ENCODE data around the gene SBSN. TPM values are rescaled to one million over a fixed set of nuclear protein-coding genes. Genes with fewer than 3 reads are reported as not detected.

The SBSN gene
- total and polyA plus RNA-seq, 2 experiments from 2014 or later, result 0.19 TPM; not detected in 1

DNA sequence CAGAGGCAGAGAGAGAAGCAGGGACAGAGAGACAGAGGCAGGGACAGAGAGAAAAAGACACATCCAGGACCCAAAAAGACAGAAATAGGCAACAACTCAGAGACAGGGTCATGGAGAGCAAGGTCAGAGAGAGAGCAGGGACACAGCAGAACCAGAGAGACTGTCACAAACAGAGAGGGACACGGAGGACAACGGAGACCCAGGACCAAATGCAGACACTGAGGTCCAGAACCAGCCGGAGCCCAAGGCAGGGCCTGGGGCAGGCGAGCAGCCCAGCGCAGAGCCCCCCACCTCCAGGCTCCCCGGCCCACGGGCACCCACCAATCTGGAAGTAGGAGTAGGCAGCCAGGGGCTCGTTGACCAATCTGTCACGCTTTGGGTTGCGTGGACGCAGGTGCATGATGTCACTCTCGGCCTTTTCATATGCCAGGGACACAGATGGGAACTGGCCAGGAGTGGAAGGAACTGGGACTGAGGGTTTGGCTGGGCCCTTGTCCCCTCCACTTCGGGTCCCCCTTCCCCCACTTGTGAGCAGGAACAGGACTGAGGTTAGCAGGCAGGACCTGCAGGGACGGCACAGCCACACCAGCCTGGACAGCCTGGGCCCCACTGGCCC is 25.4 kb upstream of the SBSN start:
- H3K4me1 ChIP-seq (ENCODE audit: insufficient read depth), result peaks cover 3% of the 10 kb centered on the region

DNA sequence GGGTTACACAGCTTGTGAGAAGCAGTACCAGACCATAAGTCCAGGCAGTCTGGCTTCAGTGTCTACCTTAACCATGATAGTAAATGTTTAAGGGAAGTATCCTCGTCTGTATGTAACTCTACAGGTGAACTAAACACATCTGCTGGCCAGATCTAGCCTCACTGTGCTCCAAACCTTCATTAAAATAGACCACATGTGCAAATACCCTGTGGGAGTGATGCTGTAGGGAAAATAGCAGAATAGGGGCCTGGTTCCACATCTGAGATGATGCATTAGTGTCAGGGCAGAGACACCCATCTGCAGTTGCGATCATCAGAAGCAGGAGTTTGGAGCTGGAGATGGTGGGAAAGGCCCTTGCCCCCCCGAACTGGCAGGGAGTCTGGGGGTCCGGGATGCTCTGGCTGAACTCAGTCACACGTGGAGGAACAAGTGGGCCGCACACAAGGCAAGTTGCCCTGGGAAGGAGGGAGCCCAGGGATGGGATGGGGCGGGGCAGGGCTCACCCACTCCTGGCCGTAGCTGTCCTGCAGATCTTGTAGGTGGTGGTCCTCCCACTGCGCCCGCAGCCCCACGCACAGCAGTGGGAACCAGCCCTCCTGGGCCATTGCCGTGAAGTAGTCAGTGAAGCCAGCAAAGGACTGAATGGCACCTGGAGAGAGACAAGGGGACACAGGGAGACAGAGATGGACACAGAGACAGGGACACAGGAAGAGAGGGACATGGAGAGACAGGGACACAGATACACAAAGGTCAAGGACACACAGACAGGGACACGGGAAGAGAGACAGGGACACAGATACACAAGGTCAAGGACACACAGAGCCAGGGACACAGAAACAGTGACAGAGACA is 24.6 kb upstream of the SBSN start:
- Histone ChIP-seq H3K4me1 (ENCODE audit: insufficient read depth) (peaks cover 1% of the 10 kb centered on the region), H3K79me2 (no peaks in the 10 kb centered on the region), H4K20me1 (ENCODE audit: insufficient read depth, poor library complexity, severe bottlenecking) (no peaks in the 10 kb centered on the region), H3K9me2 (replicated peaks; ENCODE audit: insufficient read depth) (no peaks in the 10 kb centered on the region), H3K4me2 (no peak overlapping the region), H3K36me3 (replicated peaks; ENCODE audit: insufficient read depth, low read depth) (no peaks in the 10 kb centered on the region), H3K27ac (no peak overlapping the region), H3K9me3 (ENCODE audit: low read depth) (no peaks in the 10 kb centered on the region), H2AFZ (no peak overlapping the region), H3K4me3 (no peak overlapping the region), H3K27me3 (no peaks in the 10 kb centered on the region)
- TF ChIP-seq EZH2phosphoT487 (IDR thresholded peaks at IDR 0.05; ENCODE audit: low read depth, severe bottlenecking, unreplicated experiment) (no peak), EZH2 (IDR thresholded peaks at IDR 0.05; ENCODE audit: borderline replicate concordance) (no peak)
- TF ChIP-seq, protein P1, sequence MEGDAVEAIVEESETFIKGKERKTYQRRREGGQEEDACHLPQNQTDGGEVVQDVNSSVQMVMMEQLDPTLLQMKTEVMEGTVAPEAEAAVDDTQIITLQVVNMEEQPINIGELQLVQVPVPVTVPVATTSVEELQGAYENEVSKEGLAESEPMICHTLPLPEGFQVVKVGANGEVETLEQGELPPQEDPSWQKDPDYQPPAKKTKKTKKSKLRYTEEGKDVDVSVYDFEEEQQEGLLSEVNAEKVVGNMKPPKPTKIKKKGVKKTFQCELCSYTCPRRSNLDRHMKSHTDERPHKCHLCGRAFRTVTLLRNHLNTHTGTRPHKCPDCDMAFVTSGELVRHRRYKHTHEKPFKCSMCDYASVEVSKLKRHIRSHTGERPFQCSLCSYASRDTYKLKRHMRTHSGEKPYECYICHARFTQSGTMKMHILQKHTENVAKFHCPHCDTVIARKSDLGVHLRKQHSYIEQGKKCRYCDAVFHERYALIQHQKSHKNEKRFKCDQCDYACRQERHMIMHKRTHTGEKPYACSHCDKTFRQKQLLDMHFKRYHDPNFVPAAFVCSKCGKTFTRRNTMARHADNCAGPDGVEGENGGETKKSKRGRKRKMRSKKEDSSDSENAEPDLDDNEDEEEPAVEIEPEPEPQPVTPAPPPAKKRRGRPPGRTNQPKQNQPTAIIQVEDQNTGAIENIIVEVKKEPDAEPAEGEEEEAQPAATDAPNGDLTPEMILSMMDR (IDR thresholded peaks at IDR 0.05; ENCODE audit: poor library complexity), result no peak
- DNase-seq (ENCODE audit: low spot score), result no peak
- 68% methylated on average over 7 of the region's 13 CpGs for WGBS (ENCODE audit: low lambda C conversion rate, missing lambda C conversion rate)

More for the DNA sequence above, 25.4 kb upstream of the SBSN start:
- no peak overlapping the region for H3K27ac ChIP-seq
- no peak overlapping the region for H2AFZ ChIP-seq
- no peak overlapping the region for H3K4me3 ChIP-seq
- H4K20me1 ChIP-seq (ENCODE audit: insufficient read depth, poor library complexity, severe bottlenecking), result no peaks in the 10 kb centered on the region
- WGBS (ENCODE audit: low lambda C conversion rate, missing lambda C conversion rate), result 85% methylated on average over 14 of the region's 14 CpGs
- H3K36me3 ChIP-seq (replicated peaks; ENCODE audit: insufficient read depth, low read depth), result no peaks in the 10 kb centered on the region
- H3K9me2 ChIP-seq (replicated peaks; ENCODE audit: insufficient read depth), result no peaks in the 10 kb centered on the region
- no peak overlapping the region for H3K4me2 ChIP-seq
- no peaks in the 10 kb centered on the region for H3K9me3 ChIP-seq (ENCODE audit: low read depth)
- no peaks in the 10 kb centered on the region for H3K79me2 ChIP-seq
- H3K27me3 ChIP-seq, result peaks cover 3% of the 10 kb centered on the region
- DNase-seq (ENCODE audit: low spot score), result no peak
- TF ChIP-seq, protein P1 (IDR thresholded peaks at IDR 0.05; ENCODE audit: poor library complexity), result no peak
- TF ChIP-seq EZH2 (IDR thresholded peaks at IDR 0.05; ENCODE audit: borderline replicate concordance), result no peak
- TF ChIP-seq EZH2phosphoT487 (IDR thresholded peaks at IDR 0.05; ENCODE audit: low read depth, severe bottlenecking, unreplicated experiment), result no peak

GRCh38 chr19:35551091-35551810 is 23.1 kb upstream of the SBSN start:
- Histone ChIP-seq H3K9me3 (ENCODE audit: low read depth) (no peaks in the 10 kb centered on the region), H4K20me1 (ENCODE audit: insufficient read depth, poor library complexity, severe bottlenecking) (no peaks in the 10 kb centered on the region), H3K4me2 (no peak overlapping the region), H2AFZ (no peak overlapping the region), H3K4me1 (ENCODE audit: insufficient read depth) (peaks cover 6% of the 10 kb centered on the region), H3K27ac (no peak overlapping the region), H3K9me2 (replicated peaks; ENCODE audit: insufficient read depth) (no peaks in the 10 kb centered on the region), H3K79me2 (peaks cover 13% of the 10 kb centered on the region), H3K36me3 (replicated peaks; ENCODE audit: insufficient read depth, low read depth) (no peaks in the 10 kb centered on the region), H3K4me3 (no peak overlapping the region), H3K27me3 (no peaks in the 10 kb centered on the region)
- WGBS (ENCODE audit: low lambda C conversion rate, missing lambda C conversion rate), result 96% methylated on average over 21 of the region's 21 CpGs
- TF ChIP-seq EZH2phosphoT487 (IDR thresholded peaks at IDR 0.05; ENCODE audit: low read depth, severe bottlenecking, unreplicated experiment) (no peak), EZH2 (IDR thresholded peaks at IDR 0.05; ENCODE audit: borderline replicate concordance) (no peak)
- TF ChIP-seq, protein P1 (IDR thresholded peaks at IDR 0.05; ENCODE audit: poor library complexity), result no peak
- no peak for DNase-seq (ENCODE audit: low spot score)

Measured in hepatocyte (in vitro differentiated cells).